OCI-LY3 (cell line): ENCODE data around the gene EVA1B.

Experiments
- EZH2phosphoT487 ChIP-seq: fragments of 200-600 bp; shearing (Covaris generic); IDR thresholded peaks from 2 replicates; pipeline ENCODE4 v1.6.1; 2018; ENCODE audit warnings: antibody characterized with exemption, mixed run types, low read depth
- TF ChIP-seq, protein P1 (sequence below): fragments of 200-600, 300-600 bp; sonication (generic); IDR thresholded peaks from 2 replicates; pipeline ENCODE4 v1.5.1; 2014; ENCODE audit warnings: antibody characterized with exemption, low read length, low read depth

DNA sequence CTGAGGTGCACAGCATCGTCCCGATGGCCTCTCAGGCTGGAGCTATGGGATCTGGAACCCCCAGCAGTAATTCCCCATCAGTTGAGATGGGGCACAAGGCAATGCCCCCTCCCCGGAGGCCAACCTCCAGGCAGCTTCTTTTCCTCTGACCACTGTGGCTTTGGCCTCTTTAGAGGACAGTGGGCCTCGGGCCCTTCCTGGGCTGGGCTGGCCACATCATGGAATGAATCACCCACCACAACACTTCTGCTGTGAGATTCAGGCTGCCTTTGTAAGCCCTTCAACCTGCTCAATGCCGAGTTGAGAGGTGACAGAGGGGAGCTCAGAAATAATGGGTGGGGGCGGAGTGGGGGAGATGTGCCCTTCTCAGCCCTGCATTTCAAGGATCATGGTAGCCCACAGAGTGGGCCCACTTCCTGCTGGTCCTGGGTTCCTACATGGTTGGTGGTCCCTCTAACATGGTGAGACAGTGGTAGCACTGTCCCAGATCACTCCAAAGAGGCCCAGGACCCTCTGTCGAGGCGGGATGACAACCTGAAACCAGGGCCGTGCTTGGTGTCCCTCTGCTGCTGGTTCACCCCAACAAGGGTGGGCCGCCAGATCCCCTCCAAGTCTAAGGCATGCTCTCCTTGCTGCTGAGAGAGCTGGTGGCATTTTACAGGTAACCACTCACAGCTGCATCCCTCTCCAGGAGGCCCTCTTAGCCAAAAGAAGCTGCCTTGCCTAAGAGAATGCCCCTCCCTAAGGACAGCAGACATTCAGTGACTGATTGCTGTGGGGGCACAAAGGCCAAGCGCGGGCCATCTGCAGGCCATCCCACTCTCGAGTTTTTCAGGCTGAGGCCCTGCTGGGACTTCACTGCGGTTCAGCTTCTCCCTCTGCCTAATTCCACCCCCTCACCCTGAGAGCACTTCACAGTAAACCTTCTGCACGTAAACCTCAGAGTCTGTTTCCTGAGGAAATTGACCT, 29.7 kb upstream of the EVA1B start:
- TF ChIP-seq, protein P1, sequence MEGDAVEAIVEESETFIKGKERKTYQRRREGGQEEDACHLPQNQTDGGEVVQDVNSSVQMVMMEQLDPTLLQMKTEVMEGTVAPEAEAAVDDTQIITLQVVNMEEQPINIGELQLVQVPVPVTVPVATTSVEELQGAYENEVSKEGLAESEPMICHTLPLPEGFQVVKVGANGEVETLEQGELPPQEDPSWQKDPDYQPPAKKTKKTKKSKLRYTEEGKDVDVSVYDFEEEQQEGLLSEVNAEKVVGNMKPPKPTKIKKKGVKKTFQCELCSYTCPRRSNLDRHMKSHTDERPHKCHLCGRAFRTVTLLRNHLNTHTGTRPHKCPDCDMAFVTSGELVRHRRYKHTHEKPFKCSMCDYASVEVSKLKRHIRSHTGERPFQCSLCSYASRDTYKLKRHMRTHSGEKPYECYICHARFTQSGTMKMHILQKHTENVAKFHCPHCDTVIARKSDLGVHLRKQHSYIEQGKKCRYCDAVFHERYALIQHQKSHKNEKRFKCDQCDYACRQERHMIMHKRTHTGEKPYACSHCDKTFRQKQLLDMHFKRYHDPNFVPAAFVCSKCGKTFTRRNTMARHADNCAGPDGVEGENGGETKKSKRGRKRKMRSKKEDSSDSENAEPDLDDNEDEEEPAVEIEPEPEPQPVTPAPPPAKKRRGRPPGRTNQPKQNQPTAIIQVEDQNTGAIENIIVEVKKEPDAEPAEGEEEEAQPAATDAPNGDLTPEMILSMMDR, result no peak
- no peak for TF ChIP-seq EZH2phosphoT487
